Measurements from ENCODE around the gene SPON1. TPM values are rescaled to one million over a fixed set of nuclear protein-coding genes. Genes with fewer than 3 reads are reported as not detected.

The SPON1 gene
- total and polyA plus RNA-seq, 2 donors (not counting 1 experiment from before 2014, with no cell fraction given): 0.30 TPM; not detected in 1

DNA sequence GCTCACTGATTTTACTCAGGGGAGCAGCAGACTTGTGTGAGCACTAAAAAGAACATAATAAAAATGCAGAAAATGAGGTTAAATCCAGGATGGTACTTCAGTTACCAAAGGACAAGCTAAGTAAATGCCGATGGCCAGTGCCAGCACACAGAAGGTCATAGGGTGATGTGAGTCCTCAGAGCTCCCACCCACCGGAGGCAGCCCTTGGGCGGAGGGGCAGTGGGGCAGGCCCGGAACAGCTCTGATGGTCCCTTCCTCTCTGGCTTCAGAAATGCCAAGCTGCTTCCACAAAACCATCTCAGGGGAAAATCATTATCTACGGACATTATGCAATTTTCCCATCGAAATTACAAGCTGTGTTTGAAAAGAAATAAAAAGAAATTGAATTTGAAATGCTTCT lies 271.9 kb downstream of the SPON1 start:
- TF ChIP-seq, protein P1, sequence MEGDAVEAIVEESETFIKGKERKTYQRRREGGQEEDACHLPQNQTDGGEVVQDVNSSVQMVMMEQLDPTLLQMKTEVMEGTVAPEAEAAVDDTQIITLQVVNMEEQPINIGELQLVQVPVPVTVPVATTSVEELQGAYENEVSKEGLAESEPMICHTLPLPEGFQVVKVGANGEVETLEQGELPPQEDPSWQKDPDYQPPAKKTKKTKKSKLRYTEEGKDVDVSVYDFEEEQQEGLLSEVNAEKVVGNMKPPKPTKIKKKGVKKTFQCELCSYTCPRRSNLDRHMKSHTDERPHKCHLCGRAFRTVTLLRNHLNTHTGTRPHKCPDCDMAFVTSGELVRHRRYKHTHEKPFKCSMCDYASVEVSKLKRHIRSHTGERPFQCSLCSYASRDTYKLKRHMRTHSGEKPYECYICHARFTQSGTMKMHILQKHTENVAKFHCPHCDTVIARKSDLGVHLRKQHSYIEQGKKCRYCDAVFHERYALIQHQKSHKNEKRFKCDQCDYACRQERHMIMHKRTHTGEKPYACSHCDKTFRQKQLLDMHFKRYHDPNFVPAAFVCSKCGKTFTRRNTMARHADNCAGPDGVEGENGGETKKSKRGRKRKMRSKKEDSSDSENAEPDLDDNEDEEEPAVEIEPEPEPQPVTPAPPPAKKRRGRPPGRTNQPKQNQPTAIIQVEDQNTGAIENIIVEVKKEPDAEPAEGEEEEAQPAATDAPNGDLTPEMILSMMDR (IDR thresholded peaks at IDR 0.05): no peak
- TF ChIP-seq EZH2 (IDR thresholded peaks at IDR 0.05; ENCODE audit: borderline replicate concordance, insufficient read depth, low read depth, low read length, poor library complexity, severe bottlenecking): no peak
- ATAC-seq (ENCODE audit: low read depth): no peak
- Histone ChIP-seq H3K4me3 (ENCODE audit: control extremely low read depth in 1 of 5, extremely low read depth in 1 of 5, insufficient read depth in 1 of 5, low read depth in 2 of 5, low read length in 4 of 5) (no peak overlapping the region), H3K4me1 (ENCODE audit: control insufficient read depth in 2 of 2, insufficient read depth in 2 of 2, low read length in 2 of 2) (peaks cover 32 to 34% of the 10 kb centered on the region in 2 donors), H3K36me3 (replicated peaks in 1 of 2; ENCODE audit: control extremely low read depth in 1 of 2, control insufficient read depth in 1 of 2, extremely low read depth in 1 of 2, insufficient read depth in 2 of 2, low read length in 1 of 2) (no peaks in the 10 kb centered on the region), H2AFZ (ENCODE audit: insufficient read depth, low read depth, low read length, poor library complexity, severe bottlenecking) (no peak overlapping the region), H3K27me3 (replicated peaks in 1 of 4; ENCODE audit: control extremely low read depth in 1 of 4, control insufficient read depth in 3 of 4, insufficient read depth in 4 of 4, low read length in 3 of 4) (no peaks in the 10 kb centered on the region), H3K9ac (ENCODE audit: low read length) (no peak overlapping the region), H3K4me2 (replicated peaks; ENCODE audit: low read depth, low read length, poor library complexity, severe bottlenecking) (no peak overlapping the region), H4K20me1 (ENCODE audit: control insufficient read depth, insufficient read depth, low read length, poor library complexity, severe bottlenecking) (no peaks in the 10 kb centered on the region), H3K79me2 (ENCODE audit: control insufficient read depth, insufficient read depth, low read length) (no peaks in the 10 kb centered on the region), H3K9me3 (ENCODE audit: control extremely low read depth in 1 of 3, control insufficient read depth in 2 of 3, insufficient read depth in 1 of 3, low read length in 2 of 3) (no peaks in the 10 kb centered on the region), H3K27ac (ENCODE audit: low read length in 2 of 2) (no peak overlapping the region)
- H3K9me3 Mint-ChIP-seq (ENCODE audit: insufficient read depth): no peaks in the 10 kb centered on the region
- H3K27ac Mint-ChIP-seq: no peak overlapping the region
- H3K4me1 Mint-ChIP-seq: peaks cover 38% of the 10 kb centered on the region
- H3K4me3 Mint-ChIP-seq: no peak overlapping the region
- 100% methylated on average over 4 of the region's 6 CpGs for WGBS (ENCODE audit: insufficient coverage)
- ChIA-PET POLR2A (no interaction called here), CTCF (interaction anchor here (1.2 to 1.3 kb wide), 2 partner anchors 16 to 278 kb away, joined by 3 to 4 read pairs; no protein-coding TSS in a partner anchor)
- H3K27me3 Mint-ChIP-seq: peaks cover 28% of the 10 kb centered on the region
- DNase-seq: no peak
- intact Hi-C loops (cut with micrococcal nuclease): no loop called here

DNA sequence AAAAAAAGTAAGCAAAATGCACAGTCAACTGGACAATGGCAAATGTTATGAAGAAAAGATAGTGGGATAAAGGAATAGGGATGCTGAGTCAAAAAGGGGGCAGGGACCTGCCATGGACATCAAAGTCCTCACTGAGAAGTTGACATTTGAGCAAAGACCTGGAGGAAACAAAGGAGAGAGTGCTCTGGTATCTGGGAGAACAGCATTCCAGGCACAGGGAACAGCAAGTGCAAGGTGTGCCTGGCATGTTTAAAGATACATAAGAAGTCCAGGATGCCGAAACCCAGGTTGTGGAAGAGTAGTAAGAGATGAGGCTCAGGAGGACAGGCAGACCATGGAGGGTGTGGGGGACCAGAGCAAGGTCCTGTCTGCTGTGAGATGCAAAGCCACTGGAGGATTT lies 273.2 kb downstream of the SPON1 start:
- H3K4me1 Mint-ChIP-seq: peaks cover 38% of the 10 kb centered on the region

More for the DNA sequence above, 273.2 kb downstream of the SPON1 start:
- H3K27me3 Mint-ChIP-seq: peaks cover 19% of the 10 kb centered on the region
- DNase-seq (no peak), ATAC-seq (ENCODE audit: low read depth) (no peak)
- H3K9me3 Mint-ChIP-seq (ENCODE audit: insufficient read depth): no peaks in the 10 kb centered on the region
- H3K4me2 ChIP-seq (replicated peaks; ENCODE audit: low read depth, low read length, poor library complexity, severe bottlenecking): no peak overlapping the region
- TF ChIP-seq EZH2 (IDR thresholded peaks at IDR 0.05; ENCODE audit: borderline replicate concordance, insufficient read depth, low read depth, low read length, poor library complexity, severe bottlenecking): no peak
- TF ChIP-seq, protein P1 (IDR thresholded peaks at IDR 0.05): no peak
- no peaks in the 10 kb centered on the region for H3K27me3 ChIP-seq (replicated peaks in 1 of 4; ENCODE audit: control extremely low read depth in 1 of 4, control insufficient read depth in 3 of 4, insufficient read depth in 4 of 4, low read length in 3 of 4)
- POLR2A ChIA-PET: interaction anchor here (0.7 kb wide), 1 partner anchor 16 kb away, joined by 9 read pairs; no protein-coding TSS in a partner anchor
- no peaks in the 10 kb centered on the region for H3K79me2 ChIP-seq (ENCODE audit: control insufficient read depth, insufficient read depth, low read length)
- no peaks in the 10 kb centered on the region for H3K9me3 ChIP-seq (ENCODE audit: control extremely low read depth in 1 of 3, control insufficient read depth in 2 of 3, insufficient read depth in 1 of 3, low read length in 2 of 3)
- CTCF ChIA-PET: interaction anchor here (1.2 to 1.3 kb wide), 2 partner anchors 14 to 279 kb away, joined by 3 to 4 read pairs; no protein-coding TSS in a partner anchor
- no peak overlapping the region for H3K4me3 ChIP-seq (ENCODE audit: control extremely low read depth in 1 of 5, extremely low read depth in 1 of 5, insufficient read depth in 1 of 5, low read depth in 2 of 5, low read length in 4 of 5)
- no peak overlapping the region for H3K9ac ChIP-seq (ENCODE audit: low read length)
- H3K4me1 ChIP-seq (ENCODE audit: control insufficient read depth in 2 of 2, insufficient read depth in 2 of 2, low read length in 2 of 2): peaks cover 32 to 34% of the 10 kb centered on the region in 2 donors
- H3K27ac ChIP-seq (ENCODE audit: low read length in 2 of 2): no peak overlapping the region
- H3K4me3 Mint-ChIP-seq: no peak overlapping the region
- no peaks in the 10 kb centered on the region for H3K36me3 ChIP-seq (replicated peaks in 1 of 2; ENCODE audit: control extremely low read depth in 1 of 2, control insufficient read depth in 1 of 2, extremely low read depth in 1 of 2, insufficient read depth in 2 of 2, low read length in 1 of 2)
- intact Hi-C loops (cut with micrococcal nuclease): loop anchor here (2.0 kb wide), 1 partner anchor 79 kb away; no protein-coding TSS in a partner anchor
- H4K20me1 ChIP-seq (ENCODE audit: control insufficient read depth, insufficient read depth, low read length, poor library complexity, severe bottlenecking): no peaks in the 10 kb centered on the region
- WGBS (ENCODE audit: insufficient coverage): 100% methylated on average over 1 of the region's 1 CpG
- H2AFZ ChIP-seq (ENCODE audit: insufficient read depth, low read depth, low read length, poor library complexity, severe bottlenecking): no peak overlapping the region
- peak overlapping the region; percentile 28 for H3K27ac Mint-ChIP-seq

Measured in B cell (primary cell).